ENCODE data around the gene MYO5B. TPM values are rescaled to one million over a fixed set of nuclear protein-coding genes. Genes with fewer than 3 reads are reported as not detected.

Gene MYO5B
- polyA plus RNA-seq, 1 donor (not counting 4 experiments of a cell fraction or from before 2014, with no cell fraction given), result 6.8 TPM

- Histone ChIP-seq H3K27me3 (ENCODE audit: control insufficient read depth, extremely low read depth, insufficient read depth, low read length) (peaks cover 6% of the 10 kb centered on the region), H3K9ac (ENCODE audit: control insufficient read depth, extremely low read depth, insufficient read depth, low read length) (no peak overlapping the region), H3K4me3 (ENCODE audit: control insufficient read depth in 2 of 3, extremely low read depth in 1 of 3, insufficient read depth in 2 of 3, low read depth in 1 of 3, low read length in 3 of 3) (no peak overlapping the region), H3K36me3 (ENCODE audit: control insufficient read depth in 2 of 2, extremely low read depth in 1 of 2, insufficient read depth in 2 of 2, low read length in 2 of 2) (no peaks in the 10 kb centered on the region), H3K9me1 (ENCODE audit: control insufficient read depth, extremely low read depth, insufficient read depth, low read length) (no peaks in the 10 kb centered on the region), H3K79me2 (ENCODE audit: control insufficient read depth, insufficient read depth, low read length) (no peaks in the 10 kb centered on the region), H3K4me2 (ENCODE audit: control insufficient read depth, extremely low read depth, insufficient read depth, low read depth, low read length) (no peak overlapping the region), H4K20me1 (ENCODE audit: control insufficient read depth, extremely low read depth, insufficient read depth, low read length) (no peaks in the 10 kb centered on the region), H3K4me1 (ENCODE audit: control insufficient read depth, extremely low read depth, insufficient read depth, low read length) (no peaks in the 10 kb centered on the region), H2AFZ (ENCODE audit: control insufficient read depth, low read length) (no peak overlapping the region), H3K9me3 (ENCODE audit: control insufficient read depth, low read depth, low read length) (no peaks in the 10 kb centered on the region), H3K27ac (ENCODE audit: control insufficient read depth, insufficient read depth, low read length) (no peak overlapping the region)
- TF ChIP-seq EZH2 (IDR thresholded peaks at IDR 0.05; ENCODE audit: low read length), result no peak
- no peak for TF ChIP-seq CTCF (optimal IDR thresholded peaks at IDR 0.05 in 1 of 3, IDR thresholded peaks at IDR 0.05 in 1 of 3, conservative IDR thresholded peaks at IDR 0.05 in 1 of 3; ENCODE audit: extremely low read depth in 1 of 3, insufficient read depth in 2 of 3, low read length in 3 of 3)
- DNase-seq (ENCODE audit: low read depth, low spot score) (no peak), FAIRE-seq (no peak)
- dilution Hi-C loops (cut with MboI; ENCODE audit: extremely low pct_ligation_motif_present, low sequenced_read_pairs), result no loop called here
These were observed 134.1 kb downstream of the MYO5B start for GRCh38 chr18:50060822-50061221.

- no peak overlapping the region for H3K9ac ChIP-seq (ENCODE audit: control insufficient read depth, extremely low read depth, insufficient read depth, low read length)
These were observed 136.2 kb downstream of the MYO5B start for GRCh38 chr18:50058731-50059130.

More at GRCh38 chr18:50058731-50059130, 136.2 kb downstream of the MYO5B start:
- Histone ChIP-seq H3K9me1 (ENCODE audit: control insufficient read depth, extremely low read depth, insufficient read depth, low read length) (no peaks in the 10 kb centered on the region), H3K79me2 (ENCODE audit: control insufficient read depth, insufficient read depth, low read length) (no peaks in the 10 kb centered on the region), H3K36me3 (ENCODE audit: control insufficient read depth in 2 of 2, extremely low read depth in 1 of 2, insufficient read depth in 2 of 2, low read length in 2 of 2) (no peaks in the 10 kb centered on the region), H3K27me3 (ENCODE audit: control insufficient read depth, extremely low read depth, insufficient read depth, low read length) (peaks cover 3% of the 10 kb centered on the region), H4K20me1 (ENCODE audit: control insufficient read depth, extremely low read depth, insufficient read depth, low read length) (no peaks in the 10 kb centered on the region), H3K4me2 (ENCODE audit: control insufficient read depth, extremely low read depth, insufficient read depth, low read depth, low read length) (no peak overlapping the region), H3K27ac (ENCODE audit: control insufficient read depth, insufficient read depth, low read length) (no peak overlapping the region), H3K4me1 (ENCODE audit: control insufficient read depth, extremely low read depth, insufficient read depth, low read length) (no peaks in the 10 kb centered on the region), H3K9me3 (ENCODE audit: control insufficient read depth, low read depth, low read length) (no peaks in the 10 kb centered on the region), H2AFZ (ENCODE audit: control insufficient read depth, low read length) (no peak overlapping the region), H3K4me3 (ENCODE audit: control insufficient read depth in 2 of 3, extremely low read depth in 1 of 3, insufficient read depth in 2 of 3, low read depth in 1 of 3, low read length in 3 of 3) (no peak overlapping the region)
- FAIRE-seq (no peak), DNase-seq (ENCODE audit: low read depth, low spot score) (no peak)
- TF ChIP-seq CTCF (optimal IDR thresholded peaks at IDR 0.05 in 1 of 3, IDR thresholded peaks at IDR 0.05 in 1 of 3, conservative IDR thresholded peaks at IDR 0.05 in 1 of 3; ENCODE audit: extremely low read depth in 1 of 3, insufficient read depth in 2 of 3, low read length in 3 of 3) (no peak), EZH2 (IDR thresholded peaks at IDR 0.05; ENCODE audit: low read length) (no peak)
- dilution Hi-C loops (cut with MboI; ENCODE audit: extremely low pct_ligation_motif_present, low sequenced_read_pairs), result no loop called here

All from keratinocyte (primary cell).